GM18909 (cell line): Measurements from ENCODE around the gene PTPRN2.
"Not testable (repeated sequence)": the region's sequence is repeated elsewhere in the genome, so short reads cannot be mapped to it uniquely, and the experiment has no call there.

Experiments used
- ATAC-seq: cut with Tn5 transposase; IDR thresholded peaks from one replicate; pipeline ENCODE4 v1.9.1; 2021; ENCODE audit warnings: mild to moderate bottlenecking; ENCODE audit not compliant: unreplicated experiment, poor library complexity

The PTPRN2 gene

GRCh38 chr7:158523165-158523856, 64.3 kb downstream of the PTPRN2 start:
- ATAC-seq = not testable (repeated sequence)

- not testable (repeated sequence) for ATAC-seq
Observed at GRCh38 chr7:158521795-158522194, 65.8 kb downstream of the PTPRN2 start.

- ATAC-seq = no peak
Observed at GRCh38 chr7:158520825-158521224, 66.8 kb downstream of the PTPRN2 start.

GRCh38 chr7:158519633-158520174, 67.9 kb downstream of the PTPRN2 start:
- ATAC-seq = no peak

DNA sequence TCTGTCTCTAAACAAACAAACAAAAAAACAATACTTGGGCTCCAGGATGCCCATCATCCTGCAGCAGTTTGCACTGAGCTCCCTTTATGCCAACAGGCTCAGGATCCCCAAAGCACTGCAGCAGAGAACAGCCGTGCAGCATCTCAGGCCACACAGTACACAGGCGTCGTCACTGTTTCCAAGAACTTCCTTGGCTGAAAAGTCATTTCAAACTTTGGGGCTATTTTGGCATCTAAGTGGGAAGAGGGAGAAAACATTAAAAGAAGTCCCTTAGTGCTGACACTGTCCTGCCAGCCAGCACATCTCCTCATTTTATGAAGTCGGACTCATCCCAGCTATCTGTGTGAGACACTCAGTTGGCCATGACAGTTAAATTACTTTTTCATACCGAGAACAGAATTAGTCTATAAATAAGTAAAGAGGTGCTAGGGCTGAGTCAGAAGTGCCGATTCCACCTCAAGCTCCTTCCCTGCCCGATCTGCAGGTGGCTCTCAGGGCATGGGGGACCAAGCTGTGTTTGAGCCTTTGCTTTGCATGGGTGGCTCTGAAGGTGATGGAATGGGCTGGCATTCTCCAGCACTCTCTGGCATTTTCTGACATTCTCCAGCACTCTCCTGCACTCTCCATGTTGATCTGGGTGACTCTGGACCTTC, 68.5 kb downstream of the PTPRN2 start:
- ATAC-seq = no peak

DNA sequence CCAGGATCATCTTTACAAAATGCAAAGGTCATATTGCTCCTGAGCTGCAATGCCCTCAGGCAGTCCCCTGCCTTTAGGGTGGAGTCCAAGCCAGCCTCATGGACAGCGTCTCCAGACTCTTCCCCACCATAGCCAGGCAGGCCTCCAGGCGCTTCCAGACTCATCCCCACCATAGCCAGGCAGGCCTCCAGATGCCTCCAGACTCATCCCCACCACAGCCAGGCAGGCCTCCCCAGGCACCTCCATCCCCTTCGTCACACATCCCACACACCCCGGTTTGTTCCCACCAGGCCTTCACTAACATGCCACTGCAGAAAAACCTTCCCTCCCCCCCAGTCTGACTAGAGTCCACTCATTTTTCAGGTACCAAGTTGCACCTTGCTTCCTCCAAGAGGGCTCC, 70.1 kb downstream of the PTPRN2 start:
- no peak for ATAC-seq

GRCh38 chr7:158517072-158517471, 70.6 kb downstream of the PTPRN2 start:
- no peak for ATAC-seq

- ATAC-seq = no peak
Observed at GRCh38 chr7:158516524-158516923, 71.1 kb downstream of the PTPRN2 start.

GRCh38 chr7:158512869-158513268, 74.8 kb downstream of the PTPRN2 start:
- ATAC-seq = no peak

DNA sequence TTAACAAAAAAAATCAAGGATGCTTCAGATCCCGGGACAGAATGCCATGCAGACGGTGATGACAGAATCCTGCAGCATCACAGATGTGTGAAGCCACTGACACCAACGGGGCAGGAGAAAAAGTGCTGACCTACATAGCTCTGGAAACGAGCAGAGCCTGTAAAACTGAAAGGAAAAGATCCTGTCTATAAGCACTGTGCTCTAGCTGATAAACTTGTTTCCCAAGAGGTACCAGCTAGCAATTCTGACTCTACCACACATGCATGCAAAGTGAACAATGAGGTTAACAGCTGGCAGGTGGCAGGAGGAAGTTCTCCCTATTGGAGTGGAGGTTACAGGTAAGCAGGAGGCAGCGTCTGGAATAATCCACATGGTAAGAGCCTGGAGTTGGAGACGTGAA, 75.6 kb downstream of the PTPRN2 start:
- no peak for ATAC-seq

DNA sequence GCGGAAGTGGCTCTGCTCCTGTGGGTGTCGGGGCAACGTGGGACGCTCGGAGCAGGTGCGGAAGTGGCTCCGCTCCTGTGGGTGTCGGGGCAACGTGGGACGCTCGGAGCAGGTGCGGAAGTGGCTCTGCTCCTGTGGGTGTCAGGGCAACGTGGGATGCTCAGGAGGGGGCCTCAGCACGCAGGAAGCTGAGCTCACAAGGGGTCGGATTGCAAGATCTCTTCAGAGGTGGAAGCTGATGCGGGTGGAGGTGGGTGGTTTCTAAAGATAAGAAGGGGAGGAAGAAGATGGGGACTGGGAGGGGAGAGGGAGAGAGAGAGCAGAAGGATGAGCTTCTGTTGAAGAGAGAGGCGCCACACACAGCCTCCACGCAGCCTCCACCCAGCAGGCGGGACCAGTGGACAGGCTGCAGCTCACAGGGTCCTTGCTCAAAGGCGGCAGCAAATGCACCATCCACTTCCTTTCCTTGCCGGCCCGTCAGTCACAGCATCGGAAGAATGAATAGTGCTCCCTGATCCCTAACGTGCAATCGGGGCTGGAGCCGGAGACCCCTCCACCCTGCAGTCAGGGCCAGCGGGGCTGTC, 78.7 kb downstream of the PTPRN2 start:
- ATAC-seq = no peak

GRCh38 chr7:158508321-158508720, 79.3 kb downstream of the PTPRN2 start:
- not testable (repeated sequence) for ATAC-seq

DNA sequence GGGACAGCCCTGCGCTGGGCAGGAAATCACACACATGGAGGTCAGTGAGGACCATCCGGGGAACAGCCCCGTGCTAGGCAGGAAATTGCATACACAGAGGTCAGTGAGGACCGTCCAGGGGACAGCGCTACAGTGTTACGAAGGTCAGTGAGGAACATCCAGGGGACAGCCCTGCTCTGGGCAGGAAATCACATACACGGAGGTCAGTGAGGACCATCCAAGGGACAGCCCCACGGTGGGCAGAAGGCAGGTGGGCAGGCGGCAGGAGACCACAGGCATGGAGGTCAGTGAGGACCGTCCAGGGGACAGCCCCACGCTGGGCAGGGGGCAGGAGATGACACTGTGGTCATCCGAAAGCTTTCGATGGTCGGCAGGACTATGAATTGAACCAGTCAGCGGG, 79.7 kb downstream of the PTPRN2 start:
- no peak for ATAC-seq

DNA sequence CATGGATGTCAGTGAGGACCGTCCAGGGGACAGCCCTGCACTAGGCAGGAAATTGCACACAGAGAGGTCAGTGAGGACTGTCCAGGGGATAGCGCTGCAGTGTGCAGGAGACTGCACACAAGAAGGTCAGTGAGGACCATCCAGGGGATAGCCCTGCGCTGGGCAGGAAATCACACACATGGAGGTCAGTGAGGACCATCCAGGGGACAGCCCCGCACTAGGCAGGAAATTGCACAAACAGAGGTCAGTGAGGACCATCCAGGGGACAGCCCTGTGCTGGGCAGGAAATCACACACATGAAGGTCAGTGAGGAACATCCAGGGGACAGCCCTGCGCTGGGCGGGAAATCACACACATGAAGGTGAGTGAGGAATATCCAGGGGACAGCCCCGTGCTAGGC, 80.4 kb downstream of the PTPRN2 start:
- ATAC-seq = not testable (repeated sequence)

- no peak for ATAC-seq
Observed at GRCh38 chr7:158506626-158507025, 81.0 kb downstream of the PTPRN2 start.

- ATAC-seq = no peak
Observed at GRCh38 chr7:158505683-158506082, 81.9 kb downstream of the PTPRN2 start.

DNA sequence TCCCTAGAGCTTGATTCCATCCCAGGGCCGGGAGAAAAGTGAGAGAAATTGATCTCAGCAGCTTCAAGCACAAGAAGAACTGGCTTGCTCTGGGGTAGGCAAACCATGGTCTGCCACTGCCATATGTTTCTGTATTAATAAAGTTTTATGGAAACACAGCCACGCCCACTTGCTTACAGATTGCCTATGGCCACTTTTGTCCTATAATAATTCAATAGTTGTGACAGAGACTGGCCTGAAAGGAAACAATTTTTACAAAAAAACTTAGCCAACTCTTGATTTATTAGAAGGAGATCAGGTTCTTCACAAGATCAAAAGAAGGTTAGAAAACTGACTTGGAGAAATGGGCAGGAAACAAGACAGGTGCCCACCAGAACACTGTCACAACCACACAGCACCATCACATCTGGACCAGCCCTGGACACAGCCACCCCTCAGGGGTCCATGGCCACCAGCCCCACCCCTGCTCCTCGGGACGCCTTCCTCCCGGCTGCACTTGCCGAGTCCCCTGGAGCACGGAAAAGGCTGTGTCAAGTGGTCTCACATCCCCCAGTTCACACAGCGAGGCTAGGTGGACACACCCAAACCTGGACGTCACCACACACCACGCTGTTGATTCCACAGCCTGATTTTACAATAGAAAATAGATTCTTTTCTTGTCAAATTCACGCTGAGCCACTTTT, 85.4 kb downstream of the PTPRN2 start:
- ATAC-seq = no peak

DNA sequence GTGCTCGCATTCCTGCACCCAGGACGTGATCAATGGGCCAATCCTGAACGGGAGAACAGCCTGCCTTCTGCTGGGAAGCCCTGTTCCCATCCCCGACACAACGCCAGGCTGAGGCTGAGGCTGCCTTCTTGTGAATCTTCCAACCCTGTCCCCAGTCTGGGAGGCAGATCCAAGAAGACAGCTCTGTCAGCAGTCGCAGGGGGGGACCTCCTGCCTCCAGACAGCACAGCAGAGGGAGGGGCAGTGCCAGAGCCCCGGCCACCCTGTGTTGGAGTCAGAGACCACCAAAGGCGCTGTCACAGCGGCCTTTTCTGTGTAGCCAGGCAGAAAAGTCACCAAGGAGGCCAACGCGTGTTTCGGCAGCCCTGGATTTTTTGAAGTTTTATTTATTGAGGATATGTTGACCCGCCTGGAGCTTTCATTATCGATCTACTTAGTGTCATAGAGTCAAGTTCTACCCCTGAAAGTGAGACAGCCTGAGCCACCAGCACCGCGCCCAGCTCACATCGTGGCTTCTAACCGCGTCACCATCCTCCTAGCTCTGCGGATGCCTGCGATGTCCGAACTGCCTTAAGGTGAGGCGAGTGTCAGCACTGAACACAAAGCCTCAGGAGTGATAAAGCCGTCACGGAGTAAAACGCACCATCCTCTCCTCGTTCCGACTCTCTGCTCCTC, 86.1 kb downstream of the PTPRN2 start:
- no peak for ATAC-seq

- ATAC-seq = no peak
Observed at GRCh38 chr7:158500651-158501052, 87.0 kb downstream of the PTPRN2 start.

GRCh38 chr7:158499082-158499455, 88.6 kb downstream of the PTPRN2 start:
- ATAC-seq = no peak
